Activated T-cell treated with anti-CD3 and anti-CD28 coated beads for 4 hours (primary cell): Measurements from ENCODE around the gene ZNF138.
A peak's percentile ranks its signal among the peaks of the same experiment; 100 is the strongest.

ENCODE experiments used
- DNase-seq: peaks from one replicate; pipeline ENCODE4 v3.0.0-alpha.2; 2020

ZNF138 gene

GRCh38 chr7:64876792-64877713 lies 82.8 kb downstream of the ZNF138 start:
- DNase-seq: peak; percentile 59

- DNase-seq: no peak
Measured at GRCh38 chr7:64877714-64878610, 83.7 kb downstream of the ZNF138 start.

- no peak for DNase-seq
Measured at GRCh38 chr7:64878684-64879083, 84.5 kb downstream of the ZNF138 start.

- DNase-seq: no peak
Measured at GRCh38 chr7:64879086-64879730, 85.0 kb downstream of the ZNF138 start.

GRCh38 chr7:64879800-64880199 lies 85.6 kb downstream of the ZNF138 start:
- no peak for DNase-seq

- DNase-seq: no peak
Measured at GRCh38 chr7:64880322-64881297, 86.4 kb downstream of the ZNF138 start.

GRCh38 chr7:64881461-64882287 lies 87.4 kb downstream of the ZNF138 start:
- no peak for DNase-seq

- DNase-seq: no peak
Measured at GRCh38 chr7:64882341-64883112, 88.3 kb downstream of the ZNF138 start.
